Measurements from ENCODE around the gene CHPT1. TPM values are rescaled to one million over a fixed set of nuclear protein-coding genes. Genes with fewer than 3 reads are reported as not detected.

Gene CHPT1
- total and polyA plus RNA-seq, 2 donors (not counting 1 experiment from before 2014, with no cell fraction given): 34.8 to 62.9 TPM

GRCh38 chr12:101667591-101667990, 29.8 kb upstream of the CHPT1 start:
- H3K9ac ChIP-seq (ENCODE audit: insufficient read depth, low read length): no peak overlapping the region
- no peaks in the 10 kb centered on the region for H3K79me2 ChIP-seq (ENCODE audit: control insufficient read depth, insufficient read depth, low read length)
- no peak overlapping the region for H3K4me3 ChIP-seq (replicated peaks in 1 of 4; ENCODE audit: control extremely low read depth in 1 of 4, insufficient read depth in 1 of 4, low read depth in 3 of 4, low read length in 4 of 4)
- H4K20me1 ChIP-seq (ENCODE audit: control insufficient read depth, extremely low read depth, insufficient read depth, low read length): no peaks in the 10 kb centered on the region
- H2AFZ ChIP-seq (ENCODE audit: low read length): no peak overlapping the region
- DNase-seq (ENCODE audit: low read depth in 2 of 2): no peak
- H3K36me3 ChIP-seq (ENCODE audit: control insufficient read depth, insufficient read depth, low read length): no peaks in the 10 kb centered on the region
- no peak overlapping the region for H3K4me2 ChIP-seq (ENCODE audit: extremely low read depth, insufficient read depth, low read length)
- no peaks in the 10 kb centered on the region for H3K4me1 ChIP-seq (ENCODE audit: control insufficient read depth, extremely low read depth, insufficient read depth, low read length)
- H3K9me3 ChIP-seq (ENCODE audit: control insufficient read depth, insufficient read depth, low read depth, low read length): no peaks in the 10 kb centered on the region
- no peaks in the 10 kb centered on the region for H3K27me3 ChIP-seq (ENCODE audit: control insufficient read depth, insufficient read depth, low read length)
- no peak overlapping the region for H3K27ac ChIP-seq (ENCODE audit: insufficient read depth, low read length)
- no peak for TF ChIP-seq EZH2 (IDR thresholded peaks at IDR 0.05; ENCODE audit: low read length, missing control alignments)
- no peak for TF ChIP-seq CTCF (conservative IDR thresholded peaks at IDR 0.05 in 1 of 2, IDR thresholded peaks at IDR 0.05 in 1 of 2; ENCODE audit: low read depth in 1 of 2, low read length in 2 of 2)

- H4K20me1 ChIP-seq (ENCODE audit: control insufficient read depth, extremely low read depth, insufficient read depth, low read length): no peaks in the 10 kb centered on the region
- no peaks in the 10 kb centered on the region for H3K27me3 ChIP-seq (ENCODE audit: control insufficient read depth, insufficient read depth, low read length)
- H2AFZ ChIP-seq (ENCODE audit: low read length): no peak overlapping the region
- H3K4me1 ChIP-seq (ENCODE audit: control insufficient read depth, extremely low read depth, insufficient read depth, low read length): no peaks in the 10 kb centered on the region
- DNase-seq (ENCODE audit: low read depth in 2 of 2): peak; percentile 27 to 67
- H3K9ac ChIP-seq (ENCODE audit: insufficient read depth, low read length): no peak overlapping the region
- TF ChIP-seq EZH2 (IDR thresholded peaks at IDR 0.05; ENCODE audit: low read length, missing control alignments): no peak
- peak; percentile 63 to 67 for TF ChIP-seq CTCF (conservative IDR thresholded peaks at IDR 0.05 in 1 of 2, IDR thresholded peaks at IDR 0.05 in 1 of 2; ENCODE audit: low read depth in 1 of 2, low read length in 2 of 2)
- no peak overlapping the region for H3K27ac ChIP-seq (ENCODE audit: insufficient read depth, low read length)
- H3K79me2 ChIP-seq (ENCODE audit: control insufficient read depth, insufficient read depth, low read length): no peaks in the 10 kb centered on the region
- no peak overlapping the region for H3K4me3 ChIP-seq (replicated peaks in 1 of 4; ENCODE audit: control extremely low read depth in 1 of 4, insufficient read depth in 1 of 4, low read depth in 3 of 4, low read length in 4 of 4)
- H3K4me2 ChIP-seq (ENCODE audit: extremely low read depth, insufficient read depth, low read length): no peak overlapping the region
- no peaks in the 10 kb centered on the region for H3K9me3 ChIP-seq (ENCODE audit: control insufficient read depth, insufficient read depth, low read depth, low read length)
- H3K36me3 ChIP-seq (ENCODE audit: control insufficient read depth, insufficient read depth, low read length): no peaks in the 10 kb centered on the region
Measured at GRCh38 chr12:101670007-101670671, 27.3 kb upstream of the CHPT1 start.

GRCh38 chr12:101671157-101671791, 26.2 kb upstream of the CHPT1 start:
- no peak for DNase-seq (ENCODE audit: low read depth in 2 of 2)
- Histone ChIP-seq H3K9me3 (ENCODE audit: control insufficient read depth, insufficient read depth, low read depth, low read length) (no peaks in the 10 kb centered on the region), H3K36me3 (ENCODE audit: control insufficient read depth, insufficient read depth, low read length) (no peaks in the 10 kb centered on the region), H4K20me1 (ENCODE audit: control insufficient read depth, extremely low read depth, insufficient read depth, low read length) (no peaks in the 10 kb centered on the region), H3K27me3 (ENCODE audit: control insufficient read depth, insufficient read depth, low read length) (no peaks in the 10 kb centered on the region), H3K4me1 (ENCODE audit: control insufficient read depth, extremely low read depth, insufficient read depth, low read length) (no peaks in the 10 kb centered on the region), H3K9ac (ENCODE audit: insufficient read depth, low read length) (no peak overlapping the region), H3K4me2 (ENCODE audit: extremely low read depth, insufficient read depth, low read length) (no peak overlapping the region), H3K79me2 (ENCODE audit: control insufficient read depth, insufficient read depth, low read length) (no peaks in the 10 kb centered on the region), H3K27ac (ENCODE audit: insufficient read depth, low read length) (no peak overlapping the region), H2AFZ (ENCODE audit: low read length) (no peak overlapping the region), H3K4me3 (replicated peaks in 1 of 4; ENCODE audit: control extremely low read depth in 1 of 4, insufficient read depth in 1 of 4, low read depth in 3 of 4, low read length in 4 of 4) (no peak overlapping the region)
- TF ChIP-seq CTCF (conservative IDR thresholded peaks at IDR 0.05 in 1 of 2, IDR thresholded peaks at IDR 0.05 in 1 of 2; ENCODE audit: low read depth in 1 of 2, low read length in 2 of 2): no peak
- TF ChIP-seq EZH2 (IDR thresholded peaks at IDR 0.05; ENCODE audit: low read length, missing control alignments): no peak
